Measurements from ENCODE around the gene MMP21. TPM values are rescaled to one million over a fixed set of nuclear protein-coding genes. Genes with fewer than 3 reads are reported as not detected.

Gene MMP21
- polyA plus RNA-seq, 1 donor from 2014 or later: not detected

GRCh38 chr10:125801574-125801973 lies 26.0 kb upstream of the MMP21 start:
- Mint-ChIP-seq H3K27me3 (no peaks in the 10 kb centered on the region), H3K4me3 (no peak overlapping the region), H3K27ac (no peak overlapping the region), H3K36me3 (peaks cover 5% of the 10 kb centered on the region), H3K9me3 (no peaks in the 10 kb centered on the region), H3K4me1 (peaks cover 0 to 1% (median 0%) of the 10 kb centered on the region in 3 donors)

GRCh38 chr10:125799451-125800182 lies 24.0 kb upstream of the MMP21 start:
- no peaks in the 10 kb centered on the region for H3K9me3 Mint-ChIP-seq
- no peak overlapping the region for H3K4me3 Mint-ChIP-seq
- peak overlapping the region in 1 of 3 donors; percentile 8 for H3K27ac Mint-ChIP-seq
- H3K27me3 Mint-ChIP-seq: no peaks in the 10 kb centered on the region
- H3K36me3 Mint-ChIP-seq: peaks cover 5% of the 10 kb centered on the region
- peaks cover 0 to 1% (median 0%) of the 10 kb centered on the region in 3 donors for H3K4me1 Mint-ChIP-seq

GRCh38 chr10:125797994-125798662 lies 22.5 kb upstream of the MMP21 start:
- Mint-ChIP-seq H3K4me3 (no peak overlapping the region), H3K27ac (no peak overlapping the region), H3K9me3 (no peaks in the 10 kb centered on the region), H3K4me1 (peaks cover 0 to 1% (median 0%) of the 10 kb centered on the region in 3 donors), H3K36me3 (peaks cover 3% of the 10 kb centered on the region), H3K27me3 (no peaks in the 10 kb centered on the region)

GRCh38 chr10:125797424-125797823 lies 21.8 kb upstream of the MMP21 start:
- Mint-ChIP-seq H3K9me3 (no peaks in the 10 kb centered on the region), H3K4me1 (peaks cover 0 to 1% (median 0%) of the 10 kb centered on the region in 3 donors), H3K4me3 (no peak overlapping the region), H3K36me3 (peaks cover 5% of the 10 kb centered on the region), H3K27me3 (no peaks in the 10 kb centered on the region), H3K27ac (no peak overlapping the region)

DNA sequence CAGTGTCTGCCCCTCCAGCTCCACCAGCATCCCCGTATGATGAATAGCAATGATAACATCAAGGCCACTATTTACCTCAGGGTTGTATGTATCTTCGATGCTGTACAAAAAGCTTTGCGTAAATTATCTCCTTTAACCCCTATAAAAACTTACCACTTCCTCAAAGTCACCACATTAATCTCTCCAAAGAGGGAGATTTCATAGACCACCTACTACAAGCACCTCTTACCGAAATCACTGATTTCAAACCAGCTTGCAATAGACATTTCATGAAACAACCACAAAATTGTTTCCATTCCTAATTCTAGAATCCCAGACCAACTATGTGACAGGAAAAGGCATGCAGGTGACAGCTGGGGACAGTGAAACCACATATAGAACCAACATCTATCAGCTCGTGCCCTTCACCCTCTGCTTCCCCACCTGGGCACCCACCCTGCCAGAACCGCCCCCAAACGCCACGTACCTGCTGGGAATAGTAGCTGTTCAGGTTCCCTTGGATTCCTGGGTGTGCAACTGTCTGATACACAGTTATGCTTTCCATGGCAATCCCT lies 20.1 kb upstream of the MMP21 start:
- Mint-ChIP-seq H3K36me3 (peaks cover 4% of the 10 kb centered on the region), H3K27me3 (no peaks in the 10 kb centered on the region), H3K27ac (no peak overlapping the region)

DNA sequence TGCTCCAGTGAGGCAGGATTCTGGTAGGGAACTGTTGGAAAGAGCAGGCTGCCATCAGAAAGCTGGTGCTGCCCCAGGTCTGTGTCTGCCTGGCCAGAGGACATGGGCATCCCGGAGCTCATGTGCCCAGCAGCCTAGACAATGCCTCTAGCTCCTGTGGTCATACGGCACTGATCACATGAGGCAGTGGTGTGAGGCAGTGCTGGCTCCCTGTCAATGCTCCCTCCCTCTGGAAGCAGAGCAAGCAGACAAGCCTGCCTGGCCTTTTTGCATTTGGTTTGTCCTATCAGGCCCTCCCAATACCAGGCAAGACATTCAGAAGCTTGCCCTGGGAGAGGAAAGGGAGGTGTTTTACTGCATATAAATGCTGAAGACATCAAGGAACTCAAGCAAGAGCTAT lies 19.5 kb upstream of the MMP21 start:
- Mint-ChIP-seq H3K27ac (no peak overlapping the region), H3K4me3 (no peak overlapping the region), H3K27me3 (no peaks in the 10 kb centered on the region), H3K9me3 (no peaks in the 10 kb centered on the region), H3K36me3 (peaks cover 4% of the 10 kb centered on the region), H3K4me1 (peaks cover 0 to 1% (median under 1%) of the 10 kb centered on the region in 3 donors)

More for the DNA sequence above, 20.1 kb upstream of the MMP21 start:
- Mint-ChIP-seq H3K9me3 (no peaks in the 10 kb centered on the region), H3K4me3 (no peak overlapping the region), H3K4me1 (peaks cover 0 to 1% (median 0%) of the 10 kb centered on the region in 3 donors)

- Mint-ChIP-seq H3K4me3 (no peak overlapping the region), H3K9me3 (no peaks in the 10 kb centered on the region), H3K27ac (no peak overlapping the region), H3K27me3 (no peaks in the 10 kb centered on the region), H3K36me3 (peaks cover 9% of the 10 kb centered on the region), H3K4me1 (peaks cover 0 to 8% (median 0%) of the 10 kb centered on the region in 3 donors)
These were observed 17.0 kb upstream of the MMP21 start for GRCh38 chr10:125792342-125793300.

DNA sequence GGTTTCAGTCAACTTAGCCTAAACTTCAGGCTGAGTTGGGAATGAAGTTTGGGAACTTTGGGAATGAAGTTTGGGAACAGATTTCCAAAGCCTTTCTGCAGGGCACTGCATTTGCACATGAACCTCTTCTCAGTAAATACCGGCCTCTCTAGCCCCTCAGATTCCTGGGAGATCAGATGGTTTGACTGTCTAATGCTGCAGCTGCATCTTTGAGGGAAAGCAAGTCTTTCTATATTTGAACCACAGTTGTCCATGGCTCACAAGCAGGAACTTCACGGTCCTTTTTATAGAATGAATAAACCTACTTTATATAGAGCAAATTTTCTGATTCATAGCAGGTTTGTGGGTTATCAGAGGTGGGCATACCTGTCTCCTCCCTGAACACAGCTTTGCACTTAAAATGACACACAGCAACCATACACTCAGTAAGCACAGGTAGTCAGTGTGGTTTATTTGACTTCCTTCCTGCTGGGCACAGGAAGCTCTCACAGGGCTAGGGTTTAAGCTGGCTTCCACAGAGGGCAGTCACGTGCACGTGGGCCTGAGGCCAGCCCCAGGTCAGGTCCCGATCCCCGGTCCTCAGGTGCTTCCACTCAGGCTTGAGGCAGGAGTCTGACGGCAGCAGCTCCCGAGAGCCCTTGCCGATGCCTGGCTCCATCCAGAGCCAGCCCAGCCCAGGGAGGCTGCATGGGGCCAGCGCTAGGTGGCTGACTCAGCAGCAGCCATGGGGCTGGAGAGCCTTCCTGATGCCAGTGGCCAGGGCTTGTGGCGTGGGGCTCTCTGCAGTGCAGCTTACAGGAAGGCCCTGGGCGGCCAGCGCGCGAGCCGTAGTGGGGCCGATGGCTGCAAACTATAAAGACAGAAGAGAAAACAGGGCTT lies 12.8 kb upstream of the MMP21 start:
- Mint-ChIP-seq H3K36me3 (peaks cover 14% of the 10 kb centered on the region), H3K27me3 (no peaks in the 10 kb centered on the region), H3K4me3 (no peak overlapping the region), H3K27ac (peak overlapping the region in 2 of 3 donors; percentile 20 to 67), H3K9me3 (peaks cover 0 to 3% (median 1%) of the 10 kb centered on the region in 3 donors), H3K4me1 (peaks cover 0 to 10% (median 2%) of the 10 kb centered on the region in 3 donors)

DNA sequence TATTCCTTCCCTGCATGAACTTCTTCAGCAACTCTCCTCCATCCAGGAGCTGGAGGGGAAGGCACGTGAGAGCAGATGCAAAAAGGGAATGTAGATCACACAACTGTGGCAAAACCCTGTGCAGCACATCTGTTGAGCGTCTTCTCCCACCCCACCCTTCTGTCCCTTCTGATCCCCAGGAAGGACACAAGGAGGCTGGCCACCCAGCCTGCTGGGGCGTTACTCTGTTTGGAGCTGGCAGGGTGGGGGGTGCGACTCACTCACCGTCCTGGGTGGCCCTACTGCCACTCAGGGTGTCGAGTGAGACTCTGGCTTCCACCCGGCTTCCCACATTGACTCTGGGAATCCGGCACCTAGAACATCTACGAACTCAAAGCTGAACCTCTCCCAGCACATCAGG lies 10.2 kb upstream of the MMP21 start:
- Mint-ChIP-seq H3K36me3 (peaks cover 14% of the 10 kb centered on the region), H3K4me1 (peaks cover 0 to 10% (median 3%) of the 10 kb centered on the region in 3 donors), H3K9me3 (peaks cover 0 to 3% (median 1%) of the 10 kb centered on the region in 3 donors), H3K4me3 (no peak overlapping the region), H3K27me3 (no peaks in the 10 kb centered on the region), H3K27ac (no peak overlapping the region)

GRCh38 chr10:125783957-125784356 lies 8.3 kb upstream of the MMP21 start:
- Mint-ChIP-seq H3K4me3 (no peak overlapping the region), H3K36me3 (peaks cover 11% of the 10 kb centered on the region), H3K9me3 (peaks cover 1 to 3% (median 3%) of the 10 kb centered on the region in 3 donors), H3K27ac (no peak overlapping the region), H3K4me1 (peaks cover 0 to 7% (median 3%) of the 10 kb centered on the region in 3 donors), H3K27me3 (no peaks in the 10 kb centered on the region)

GRCh38 chr10:125783408-125783807 lies 7.8 kb upstream of the MMP21 start:
- no peaks in the 10 kb centered on the region for H3K27me3 Mint-ChIP-seq
- no peak overlapping the region for H3K27ac Mint-ChIP-seq
- H3K4me3 Mint-ChIP-seq: no peak overlapping the region
- H3K9me3 Mint-ChIP-seq: peaks cover 1 to 3% (median 3%) of the 10 kb centered on the region in 3 donors
- H3K4me1 Mint-ChIP-seq: peaks cover 0 to 5% (median 3%) of the 10 kb centered on the region in 3 donors
- peaks cover 11% of the 10 kb centered on the region for H3K36me3 Mint-ChIP-seq

GRCh38 chr10:125782616-125783015 lies 7.0 kb upstream of the MMP21 start:
- peaks cover 3% of the 10 kb centered on the region for H3K27me3 Mint-ChIP-seq
- H3K9me3 Mint-ChIP-seq: peaks cover 1 to 3% (median 3%) of the 10 kb centered on the region in 3 donors
- H3K36me3 Mint-ChIP-seq: peaks cover 7% of the 10 kb centered on the region
- no peak overlapping the region for H3K4me3 Mint-ChIP-seq
- peaks cover 0 to 3% (median 2%) of the 10 kb centered on the region in 3 donors for H3K4me1 Mint-ChIP-seq
- peak overlapping the region in 1 of 3 donors; percentile 47 for H3K27ac Mint-ChIP-seq

- Mint-ChIP-seq H3K27me3 (peaks cover 4% of the 10 kb centered on the region), H3K9me3 (peaks cover 1 to 3% (median 3%) of the 10 kb centered on the region in 3 donors), H3K4me3 (no peak overlapping the region), H3K4me1 (peaks cover 0 to 2% (median 2%) of the 10 kb centered on the region in 3 donors), H3K27ac (no peak overlapping the region), H3K36me3 (peaks cover 7% of the 10 kb centered on the region)
These were observed 6.4 kb upstream of the MMP21 start for GRCh38 chr10:125782054-125782453.

Measured in IgD-negative memory B cell (primary cell).